HepG2 (cell line): ENCODE results near the gene PCDHB2.

Experiments
- ARHGAP35 ChIP-seq: sonication (generic); formaldehyde crosslinking; IDR thresholded peaks from 2 replicates; pipeline ENCODE4 v1.9.0; 2022; ENCODE audit warnings: mild to moderate bottlenecking, inconsistent platforms, moderate library complexity, missing genetic modification reagents, borderline replicate concordance
- EZH2 ChIP-seq: conservative IDR thresholded peaks from 2 replicates; pipeline ENCODE4 v1.6.1; 2012; ENCODE audit warnings: mild to moderate bottlenecking, low read depth, low read length, moderate library complexity
- KLF12 ChIP-seq: sonication (generic); formaldehyde crosslinking; IDR thresholded peaks from 2 replicates; pipeline ENCODE4 v1.4.0; 2020; ENCODE audit warnings: missing genetic modification reagents, borderline replicate concordance
- TBP ChIP-seq: sonication (generic); formaldehyde crosslinking; IDR thresholded peaks from 2 replicates; pipeline ENCODE4 v1.5.0; 2020; ENCODE audit warnings: missing genetic modification reagents
- ZMAT5 ChIP-seq: sonication (generic); formaldehyde crosslinking; IDR thresholded peaks from 2 replicates; pipeline ENCODE4 v1.5.0; 2020; ENCODE audit warnings: mild to moderate bottlenecking, low read depth, missing genetic modification reagents, borderline replicate concordance
- ZNF274 ChIP-seq: sonication (generic); formaldehyde crosslinking; IDR thresholded peaks from 2 replicates; pipeline ENCODE4 v1.5.1; 2020; ENCODE audit warnings: mild to moderate bottlenecking, missing genetic modification reagents
- ZNF615 ChIP-seq: sonication (generic); formaldehyde crosslinking; IDR thresholded peaks from 2 replicates; pipeline ENCODE4 v1.5.0; 2020; ENCODE audit warnings: mild to moderate bottlenecking, missing genetic modification reagents, borderline replicate concordance

GRCh38 chr5:141135030-141135717, 40.8 kb downstream of the PCDHB2 start, which contains the start of gene PCDHB5:
- TF ChIP-seq TBP (CRISPR knock-in tag), result no peak
- no peak for TF ChIP-seq KLF12 (CRISPR knock-in tag)
- TF ChIP-seq ZMAT5 (CRISPR knock-in tag), result no peak
- no peak for TF ChIP-seq EZH2
- no peak for TF ChIP-seq ARHGAP35 (CRISPR knock-in tag)
- no peak for TF ChIP-seq ZNF615
- no peak for TF ChIP-seq ZNF274 (CRISPR knock-in tag)
